Aorta (tissue), 5 donors: ENCODE results near the gene GLG1. TPM values are rescaled to one million over a fixed set of nuclear protein-coding genes. Genes with fewer than 3 reads are reported as not detected.
"Not testable (repeated sequence)": the region's sequence is repeated elsewhere in the genome, so short reads cannot be mapped to it uniquely, and the experiment has no call there.

Experiments used
- ATAC-seq: fragments of 200-7000 bp; cut with Tn5 transposase; one replicate; pipeline ENCODE4 v1.9.1; 2022; ENCODE audit warnings: moderate library complexity; ENCODE audit not compliant: low FRiP score
- DNase-seq, 2 donors: peaks; one replicate each; pipeline ENCODE4 v3.0.0-alpha.2; 2020
- H3K27ac ChIP-seq, 2 donors: one replicate each; pipeline ENCODE4 v1.5.1; 2013; ENCODE audit warnings: low read length in 2 of 2, mild to moderate bottlenecking in 2 of 2, moderate library complexity in 2 of 2, control low read depth in 1 of 2, inconsistent platforms in 1 of 2, low read depth in 1 of 2
- H3K27me3 ChIP-seq, 2 donors: one replicate each; pipeline ENCODE4 v1.6.1; 2013; ENCODE audit warnings: control low read depth in 1 of 2, low read length in 1 of 2, mild to moderate bottlenecking in 1 of 2, moderate library complexity in 1 of 2; ENCODE audit not compliant: insufficient read depth in 2 of 2, control insufficient read depth in 1 of 2
- H3K36me3 ChIP-seq, 2 donors: one replicate each; pipeline ENCODE4 v1.6.1; 2013; ENCODE audit warnings: control low read depth in 1 of 2, low read length in 1 of 2, mild to moderate bottlenecking in 1 of 2; ENCODE audit not compliant: insufficient read depth in 2 of 2, control insufficient read depth in 1 of 2
- H3K4me1 ChIP-seq, 2 donors: one replicate each; pipeline ENCODE4 v1.6.1; 2013; ENCODE audit warnings: low read length in 2 of 2, control low read depth in 1 of 2, mild to moderate bottlenecking in 1 of 2, moderate library complexity in 1 of 2; ENCODE audit not compliant: insufficient read depth in 2 of 2, control insufficient read depth in 1 of 2
- H3K4me3 ChIP-seq, 2 donors: one replicate each; pipeline ENCODE4 v1.5.1; 2013; ENCODE audit warnings: low read length in 2 of 2, control low read depth in 1 of 2, mild to moderate bottlenecking in 1 of 2
- H3K9me3 ChIP-seq: one replicate; pipeline ENCODE4 v1.6.1; 2013; ENCODE audit warnings: mild to moderate bottlenecking, low read length; ENCODE audit not compliant: control insufficient read depth
- WGBS, 2 donors: extraction: QIAGEN DNeasy Blood & Tissue Kit; methylation state at CpG; one replicate each; pipeline ENCODE4 v1.1.7; 2013; 5-methylcytosine and 5-hydroxymethylcytosine counted together
- intact Hi-C, 2 donors: fragments of 100-400 bp; cut with DNase I; formaldehyde crosslinking; loops; one replicate each; pipeline versions ENCODE4 v1.14.2 to v1.15.0; 2022
- polyA plus RNA-seq, 2 donors: library from polyadenylated mRNA; stranded (reverse); fragments of 200-250 nt; gene quantifications; one replicate each; pipeline ENCODE4 v1.2.3, GENCODE V29; 2013
- total RNA-seq, 2 donors: library from RNA; stranded (reverse); fragmentation: NEBNext Ultra II Directional; extraction: Animal tissue kit (Norgen Biotek cat#: 25700); gene quantifications; one replicate each; pipeline ENCODE4 v1.2.1, GENCODE V29; 2021
- donor health status: healthy with polysubstance abuse.
- donor health status: Bipolar disorder and iron deficiency.
- donor health status: DM: no; HTN: no; CAD: no.
- donor health status: DM: no; HTN: no; CAD: no.
- donor health status: DM: yes; HTN: yes; CAD: no.

GLG1 gene
- total and polyA plus RNA-seq, 4 donors: 26.2 to 173 (median 114) TPM

DNA sequence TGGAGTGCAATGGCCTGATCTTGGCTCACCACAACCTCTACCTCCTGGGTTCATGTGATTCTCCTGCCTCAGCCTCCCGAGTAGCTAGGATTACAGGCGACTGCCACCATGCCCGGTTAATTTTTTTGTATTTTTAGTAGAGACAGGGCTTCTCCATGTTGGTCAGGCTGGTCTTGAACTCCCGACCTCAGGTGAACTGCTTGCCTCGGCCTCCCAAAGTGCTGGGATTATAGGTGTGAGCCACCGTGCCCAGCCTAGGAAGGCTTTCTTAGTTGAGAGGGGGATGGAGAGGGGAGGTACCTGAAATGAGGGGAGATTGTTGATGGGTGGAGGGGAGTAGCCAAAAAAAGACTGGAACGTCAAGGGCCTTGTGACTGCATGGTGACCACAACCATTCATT, 193.0 kb downstream of the GLG1 start:
- H3K9me3 ChIP-seq, H3K4me1 ChIP-seq, H3K27me3 ChIP-seq, H3K36me3 ChIP-seq, intact Hi-C loops, ATAC-seq, H3K27ac ChIP-seq, H3K4me3 ChIP-seq: not testable (repeated sequence)
- WGBS, 2 donors: 82 to 85% methylated on average over 7 of the region's 7 CpGs
- DNase-seq: peak; percentile 23 to 70

DNA sequence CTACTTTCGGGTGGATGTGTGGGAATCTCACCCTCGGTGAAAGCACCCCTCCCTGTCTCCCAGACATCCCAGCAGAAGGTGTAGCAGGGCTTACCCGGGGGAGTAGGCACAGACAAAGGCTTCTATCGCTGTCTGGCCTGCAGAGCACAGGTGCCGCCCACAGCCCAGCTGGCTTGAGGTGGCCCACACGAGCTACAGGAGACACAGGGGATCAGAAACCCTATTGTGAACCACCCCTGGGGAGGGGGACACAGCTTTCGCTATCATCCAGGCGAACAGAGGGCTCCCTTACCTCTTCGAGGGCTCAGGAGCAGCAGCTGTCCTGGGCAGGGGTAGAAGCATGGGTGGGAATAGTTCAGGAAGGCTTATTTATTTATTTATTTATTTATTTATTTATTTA, 193.4 kb downstream of the GLG1 start:
- peak; percentile 23 to 70 for DNase-seq
- H3K36me3 ChIP-seq, H3K4me1 ChIP-seq, ATAC-seq, H3K27ac ChIP-seq, intact Hi-C loops, H3K9me3 ChIP-seq, H3K27me3 ChIP-seq, H3K4me3 ChIP-seq: not testable (repeated sequence)
- WGBS, 2 donors: 85 to 90% methylated on average over 8 to 9 of the region's 9 CpGs

DNA sequence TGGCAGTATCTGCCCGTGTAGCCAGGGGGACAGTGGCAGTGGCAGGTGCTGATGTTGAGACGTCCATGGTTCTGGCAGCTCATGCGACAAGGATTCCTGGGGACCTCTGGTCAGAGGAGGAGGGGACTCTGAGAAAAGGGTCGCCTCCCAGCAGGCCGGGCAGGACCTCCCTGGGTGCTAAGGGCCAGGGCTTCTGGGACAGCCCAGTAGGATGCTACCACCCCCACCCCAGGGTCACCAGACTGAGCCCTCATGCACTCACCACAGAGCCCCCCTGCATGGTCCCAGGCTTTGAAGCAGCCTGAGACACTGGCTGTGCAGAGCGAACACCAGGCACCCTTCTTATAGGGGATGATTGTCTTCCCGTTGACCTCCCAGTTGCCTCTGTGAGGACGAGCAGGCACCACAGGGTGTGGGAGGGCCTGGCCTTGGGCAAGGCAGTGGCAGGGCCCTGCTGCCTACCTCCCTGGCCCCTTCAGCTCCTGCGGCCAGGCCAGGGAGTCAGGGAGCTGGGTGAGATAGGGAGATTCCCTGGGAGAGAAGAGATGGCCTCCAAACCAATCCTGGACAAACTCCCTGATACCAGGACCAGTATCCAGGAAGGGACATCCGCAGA, 194.0 kb downstream of the GLG1 start:
- ATAC-seq (peak; percentile 12), DNase-seq (peak; percentile 12 to 74)
- H3K9me3 ChIP-seq, intact Hi-C loops, H3K36me3 ChIP-seq, H3K4me1 ChIP-seq, H3K27me3 ChIP-seq, H3K27ac ChIP-seq, H3K4me3 ChIP-seq: not testable (repeated sequence)
- 75 to 78% methylated on average over 7 to 8 of the region's 10 CpGs for WGBS, 2 donors

DNA sequence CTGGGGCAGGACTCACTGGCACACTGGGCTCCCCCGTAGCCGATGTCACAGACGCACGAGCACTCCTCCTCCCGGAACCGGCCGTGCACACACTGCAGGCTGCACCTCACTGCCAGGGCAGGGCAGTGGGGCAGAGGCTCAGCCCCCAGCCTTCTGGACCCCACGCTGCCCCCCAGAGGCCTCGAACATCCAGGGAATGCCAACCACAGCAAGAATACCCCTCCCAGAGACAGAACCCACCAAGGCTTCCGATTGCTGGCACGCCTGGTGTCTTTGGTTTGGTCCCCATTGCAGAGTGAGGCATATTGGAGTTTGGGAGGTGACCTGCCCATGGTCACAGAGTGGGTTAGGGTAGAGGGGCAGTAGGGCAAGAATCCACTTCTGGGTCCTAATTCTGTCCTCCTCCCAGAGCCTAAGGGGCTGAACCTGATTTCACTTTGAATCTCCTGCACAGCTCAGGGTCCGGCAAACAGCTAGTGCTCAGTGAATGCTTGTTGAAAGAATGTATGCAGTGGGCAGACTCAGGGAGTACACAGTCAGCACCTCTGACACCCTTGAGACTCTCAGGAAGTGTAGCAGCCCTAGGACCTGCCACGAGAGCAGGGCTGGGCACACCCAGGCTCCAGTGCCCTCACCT, 194.7 kb downstream of the GLG1 start:
- intact Hi-C loops, H3K9me3 ChIP-seq, H3K4me3 ChIP-seq, H3K27ac ChIP-seq, H3K4me1 ChIP-seq, H3K36me3 ChIP-seq, H3K27me3 ChIP-seq: not testable (repeated sequence)
- 71 to 72% methylated on average over 5 of the region's 13 CpGs for WGBS, 2 donors
- peak; percentile 1 for ATAC-seq
- DNase-seq: peak; percentile 9 to 49

DNA sequence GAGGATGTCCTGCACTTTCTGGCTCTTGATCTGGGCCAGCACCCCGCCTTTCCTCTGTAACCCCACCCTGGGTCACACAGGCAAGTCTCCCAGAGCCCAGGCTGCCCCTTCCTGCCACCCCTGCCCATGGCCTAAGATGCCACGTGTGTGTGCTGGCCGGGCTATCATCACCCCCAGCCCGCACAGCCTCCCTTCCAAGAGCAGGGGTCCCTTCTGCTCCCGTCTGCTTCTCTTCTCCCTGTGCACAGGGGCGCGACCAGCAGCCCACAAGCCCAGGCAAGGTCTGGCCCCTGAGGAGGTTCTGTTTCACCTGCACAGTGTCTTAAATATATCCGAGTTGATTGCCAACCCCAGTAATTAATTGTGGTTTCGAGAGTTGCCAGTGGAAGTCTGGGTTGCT, 195.9 kb downstream of the GLG1 start:
- ATAC-seq, H3K9me3 ChIP-seq, H3K27me3 ChIP-seq, H3K27ac ChIP-seq, intact Hi-C loops, H3K36me3 ChIP-seq, H3K4me1 ChIP-seq, H3K4me3 ChIP-seq: not testable (repeated sequence)
- WGBS, 2 donors: 91% methylated on average over 6 to 9 of the region's 9 CpGs
- DNase-seq: peak; percentile 44 to 78

DNA sequence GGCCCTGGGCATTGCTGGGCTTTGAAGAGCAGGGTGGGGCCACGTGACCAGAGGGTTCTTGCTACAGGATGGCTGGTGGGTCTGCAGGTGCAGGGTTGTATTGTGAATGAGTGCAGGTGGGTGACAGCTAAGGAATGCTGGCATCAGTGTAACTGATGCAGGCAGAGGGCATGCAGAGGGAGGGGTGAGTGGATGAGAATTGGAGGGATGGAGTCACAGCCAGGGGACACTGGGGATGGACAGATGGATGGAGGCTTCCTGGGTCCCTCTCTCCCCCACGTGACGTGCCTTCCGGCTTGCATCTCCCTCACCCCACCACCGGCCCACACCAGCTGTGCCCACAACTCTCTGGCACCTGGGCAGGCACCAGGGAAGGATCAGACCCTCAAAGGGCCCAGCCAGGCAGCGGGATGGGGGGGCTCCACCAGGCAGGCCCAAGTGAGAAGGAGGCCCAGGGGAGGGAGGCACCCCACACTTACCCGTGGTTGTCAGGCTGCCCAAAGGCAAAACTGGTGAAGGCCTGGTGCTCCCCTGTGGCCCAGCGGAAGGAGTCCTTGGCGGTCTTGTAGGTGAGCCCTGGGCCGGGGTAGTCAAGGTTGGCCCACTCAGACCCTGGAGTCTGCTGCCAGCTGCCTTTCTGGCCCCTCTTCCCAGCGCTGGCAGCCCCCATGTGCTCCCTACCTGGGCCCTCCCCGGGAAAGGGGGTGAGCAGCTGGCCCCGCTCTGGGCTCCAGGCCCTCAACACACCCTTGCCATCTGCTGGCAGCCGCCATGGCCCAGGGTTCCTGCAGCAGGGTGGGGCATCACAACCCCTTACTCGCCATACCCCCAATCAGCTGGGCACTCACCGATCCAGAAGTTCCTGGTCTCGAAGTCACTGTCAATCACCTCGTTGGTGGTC, 196.6 kb downstream of the GLG1 start:
- H3K9me3 ChIP-seq, intact Hi-C loops, H3K4me1 ChIP-seq, H3K36me3 ChIP-seq, H3K27me3 ChIP-seq, H3K4me3 ChIP-seq, ATAC-seq, H3K27ac ChIP-seq: not testable (repeated sequence)
- WGBS, 2 donors: 83 to 84% methylated on average over 6 to 9 of the region's 18 CpGs
- peak; percentile 44 to 73 for DNase-seq

DNA sequence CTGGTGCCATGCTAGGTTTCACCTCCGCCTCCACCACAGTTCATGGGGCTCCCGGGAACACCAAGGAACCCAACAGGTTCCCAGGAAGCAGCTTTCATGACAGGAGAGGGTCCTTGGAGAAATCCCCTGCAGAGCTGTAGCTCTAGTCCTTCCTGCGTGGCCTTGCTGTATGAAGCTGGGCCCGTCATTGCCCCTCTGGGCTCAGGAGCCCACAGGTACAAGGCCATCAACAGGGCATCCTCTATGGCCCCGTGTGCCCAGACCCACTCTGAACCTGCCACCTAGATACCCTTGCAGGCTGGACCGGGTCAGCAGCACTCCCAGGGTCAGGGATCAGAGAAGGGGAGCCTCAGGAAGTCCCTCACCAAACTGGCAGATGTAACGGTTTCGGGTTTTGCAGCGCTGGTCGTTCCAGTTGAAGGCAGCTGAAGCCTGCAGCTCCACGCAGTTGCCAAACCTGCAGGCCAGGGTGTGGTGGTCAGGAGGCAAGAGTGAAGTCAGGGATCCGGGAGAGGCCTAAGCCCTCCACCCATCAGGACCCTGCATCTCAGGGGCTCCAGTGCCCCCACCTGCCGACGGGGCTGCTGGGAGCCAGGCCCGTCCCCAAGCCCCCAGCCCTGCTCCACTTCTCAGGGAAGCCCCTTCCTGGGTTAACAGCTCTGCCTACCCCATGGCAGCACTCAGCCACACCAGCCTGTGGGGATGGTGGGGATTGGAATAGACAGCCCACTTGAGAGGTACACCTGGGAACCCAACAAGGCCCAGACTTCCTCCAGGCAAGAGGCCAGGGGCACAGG, 197.5 kb downstream of the GLG1 start:
- DNase-seq: peak; percentile 39 to 74
- WGBS, 2 donors: 91 to 92% methylated on average over 10 to 13 of the region's 15 CpGs
- ATAC-seq, H3K4me1 ChIP-seq, intact Hi-C loops, H3K4me3 ChIP-seq, H3K9me3 ChIP-seq, H3K27ac ChIP-seq, H3K27me3 ChIP-seq, H3K36me3 ChIP-seq: not testable (repeated sequence)

DNA sequence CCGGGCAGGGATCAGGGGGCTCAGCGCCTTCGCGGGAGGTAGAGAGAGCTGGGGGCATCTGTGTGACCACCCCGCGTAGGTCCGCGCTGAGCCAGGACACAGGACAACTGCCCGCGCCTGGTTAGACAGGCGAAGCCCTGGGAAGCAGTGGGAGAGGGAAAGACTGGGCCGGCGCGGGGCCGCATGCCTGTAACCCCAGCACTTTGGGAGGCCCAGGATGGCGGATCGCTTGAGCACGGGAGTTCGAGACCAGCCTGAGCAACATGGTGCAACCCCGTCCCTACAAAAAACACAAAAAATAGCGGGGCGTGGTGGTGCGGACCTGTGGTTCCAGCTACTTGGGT, 199.6 kb downstream of the GLG1 start:
- DNase-seq: peak; percentile 53 to 88
- H3K4me1 ChIP-seq, H3K27ac ChIP-seq, H3K9me3 ChIP-seq, H3K27me3 ChIP-seq, ATAC-seq, H3K36me3 ChIP-seq, intact Hi-C loops: not testable (repeated sequence)
- H3K4me3 ChIP-seq: peak overlapping the region in 1 of 2 donors; percentile 1
- WGBS, 2 donors: 8 to 15% methylated on average over 13 to 15 of the region's 23 CpGs
